HG03457 (cell line): ENCODE data around the gene HNRNPK.
A peak's percentile ranks its signal among the peaks of the same experiment; 100 is the strongest.
"Not testable (repeated sequence)": the region's sequence is repeated elsewhere in the genome, so short reads cannot be mapped to it uniquely, and the experiment has no call there.

ENCODE experiments used
- ATAC-seq: cut with Tn5 transposase; IDR thresholded peaks from one replicate; pipeline ENCODE4 v1.9.1; 2021; ENCODE audit warnings: moderate number of reproducible peaks; ENCODE audit not compliant: unreplicated experiment

Gene HNRNPK

GRCh38 chr9:83978992-83979811 is 813 bp downstream of the HNRNPK start:
- no peak for ATAC-seq

GRCh38 chr9:83977196-83977595 is 2.8 kb downstream of the HNRNPK start:
- ATAC-seq = no peak

DNA sequence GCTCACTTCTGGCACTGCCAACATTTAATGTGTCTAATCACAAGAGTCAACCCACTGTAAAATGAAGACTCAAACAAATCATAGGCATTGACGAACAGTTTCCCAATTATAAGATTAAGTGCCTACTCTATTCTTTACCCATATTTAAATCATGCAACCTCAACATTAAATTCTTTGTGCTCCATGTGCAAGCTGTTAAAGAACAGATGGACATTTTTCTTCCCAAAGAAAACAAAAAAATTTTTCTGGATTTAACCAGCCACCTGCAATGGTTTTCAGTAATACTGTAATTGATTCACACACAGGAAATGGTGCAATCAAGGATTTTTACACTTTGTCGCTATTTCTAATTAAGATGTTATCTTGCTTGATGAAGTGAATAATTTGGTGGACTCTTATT is 3.6 kb downstream of the HNRNPK start:
- no peak for ATAC-seq

DNA sequence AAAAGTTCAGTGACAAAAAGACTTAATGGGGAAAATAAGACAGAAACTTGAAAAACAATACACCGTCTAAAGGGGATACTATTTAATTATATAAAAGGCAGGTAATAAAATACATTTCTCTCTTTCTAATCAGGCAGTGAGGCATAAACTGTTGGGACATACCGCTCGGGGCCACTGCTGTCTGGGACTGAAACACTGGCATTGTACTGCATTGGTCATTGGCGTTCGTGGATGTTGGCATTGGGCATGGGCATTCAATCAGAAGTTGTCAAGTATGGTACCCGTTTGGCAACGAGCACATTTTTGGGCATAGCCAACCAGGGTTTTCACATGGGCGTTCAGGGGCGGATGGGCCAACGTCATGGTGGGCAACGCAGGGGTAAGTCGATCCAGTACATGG is 4.7 kb downstream of the HNRNPK start:
- no peak for ATAC-seq

GRCh38 chr9:83972286-83972685 is 7.7 kb downstream of the HNRNPK start:
- ATAC-seq = no peak

DNA sequence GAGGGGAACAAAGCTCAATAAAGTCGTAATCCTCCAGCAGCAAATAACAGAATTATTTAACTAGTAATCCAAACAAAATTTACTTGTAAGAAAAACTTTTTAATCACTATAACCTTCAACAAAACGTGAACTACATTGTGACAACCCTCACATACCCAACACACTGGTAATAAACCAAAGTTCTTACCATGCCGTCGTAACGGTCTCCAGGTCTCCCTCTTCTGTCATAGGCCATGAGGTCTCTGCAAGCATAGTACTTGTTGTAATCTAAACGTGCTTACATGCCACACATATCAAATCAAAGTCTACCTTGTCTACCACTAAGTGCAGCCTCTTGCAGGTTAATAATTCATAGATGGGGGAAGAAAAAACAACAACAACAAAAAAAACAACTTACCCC is 8.5 kb downstream of the HNRNPK start:
- no peak for ATAC-seq

DNA sequence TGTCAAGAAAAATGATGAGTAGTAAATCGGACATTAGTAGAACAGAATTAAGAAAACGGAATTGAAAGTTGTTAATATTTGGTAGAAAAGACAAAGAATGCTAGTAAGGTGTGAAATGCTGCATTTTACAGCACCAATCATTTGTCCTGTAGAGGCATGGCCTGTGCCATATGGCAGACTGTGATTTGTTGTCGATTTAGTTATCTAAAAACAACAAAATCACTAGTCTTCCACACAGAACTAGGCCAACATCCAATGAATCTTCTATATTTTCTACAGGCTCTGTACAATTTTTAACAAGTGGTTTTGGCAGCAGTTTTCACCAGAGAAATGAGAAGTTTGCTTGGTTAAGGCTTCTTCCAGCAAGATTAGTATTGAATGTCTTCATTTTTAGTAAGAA is 10.4 kb downstream of the HNRNPK start:
- ATAC-seq = no peak

- no peak for ATAC-seq
Measured at GRCh38 chr9:83967073-83967472, 12.9 kb downstream of the HNRNPK start.

DNA sequence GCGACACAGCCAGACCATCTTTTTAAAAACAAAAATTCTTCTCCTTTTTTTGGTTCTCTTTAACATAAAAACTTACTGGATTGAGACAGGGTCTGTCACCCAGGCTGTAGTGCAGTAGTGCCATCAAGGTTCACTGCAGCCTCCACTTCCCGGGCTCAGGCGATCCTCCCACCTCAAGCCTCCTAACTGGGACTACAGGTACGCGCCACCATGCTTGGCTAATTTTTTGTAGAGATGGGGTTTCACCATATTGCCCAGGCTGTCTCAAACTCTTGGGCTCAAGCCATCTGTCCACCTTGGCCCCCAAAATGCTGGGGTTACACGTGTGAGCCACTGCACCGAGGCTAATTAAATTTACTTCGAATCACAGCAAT is 13.8 kb downstream of the HNRNPK start:
- ATAC-seq = no peak

GRCh38 chr9:83965350-83966208 is 14.4 kb downstream of the HNRNPK start:
- no peak for ATAC-seq

DNA sequence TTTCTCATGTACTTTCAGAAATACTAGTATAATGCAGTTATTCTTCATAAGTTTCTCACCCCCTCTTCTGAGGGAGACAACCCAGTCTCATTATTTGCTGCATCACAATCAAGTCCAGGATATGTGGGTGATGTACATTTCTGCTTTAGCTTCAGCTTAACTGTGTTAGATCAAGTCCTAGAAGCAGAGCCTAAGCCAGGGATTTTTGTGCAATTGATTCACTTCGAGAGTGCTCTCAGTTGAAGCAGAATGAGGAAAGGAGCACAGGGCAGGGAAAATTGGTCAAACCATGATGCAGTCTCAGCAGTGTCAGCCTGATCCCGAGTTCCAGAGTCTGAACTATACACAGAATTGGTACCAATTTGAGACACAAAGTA is 15.1 kb downstream of the HNRNPK start:
- no peak for ATAC-seq

DNA sequence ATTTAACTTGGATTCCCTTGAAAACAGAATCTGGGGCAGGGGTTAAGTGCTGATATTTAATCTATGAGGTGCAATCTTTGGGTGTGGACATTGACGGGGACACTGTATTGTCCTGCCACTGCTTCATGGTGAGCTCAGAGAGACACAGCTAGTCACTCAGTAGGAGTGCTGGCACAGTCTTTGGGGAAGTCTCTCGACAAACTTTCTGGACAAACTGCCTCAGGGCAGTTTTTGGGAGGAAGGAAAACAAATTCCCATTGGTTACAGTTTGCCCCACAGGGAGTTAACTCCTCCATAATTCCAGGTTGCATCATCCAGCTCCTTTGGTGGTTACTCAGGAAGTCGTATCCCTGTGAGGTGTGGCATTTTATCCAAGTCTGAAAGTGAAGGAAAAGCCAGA is 17.9 kb downstream of the HNRNPK start:
- ATAC-seq = no peak

DNA sequence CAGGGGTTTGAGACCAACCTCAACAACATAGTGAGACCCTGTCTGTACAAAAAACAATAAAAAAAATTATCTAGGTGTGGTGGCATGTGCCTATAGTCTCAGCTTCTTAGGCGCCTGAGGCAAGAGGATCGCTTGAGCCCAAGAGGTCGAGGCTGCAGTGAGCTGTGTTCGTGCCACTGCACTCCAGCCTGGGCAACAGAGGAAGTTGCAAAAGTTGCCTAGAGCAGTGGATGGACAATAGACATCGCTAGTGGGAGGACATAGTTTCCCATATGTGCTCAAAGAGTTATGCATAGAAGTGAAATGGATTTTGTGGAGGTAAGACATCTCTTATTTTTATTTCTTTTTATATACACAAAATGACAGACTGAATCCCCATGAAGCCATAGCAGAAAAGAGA is 19.0 kb downstream of the HNRNPK start:
- no peak for ATAC-seq

DNA sequence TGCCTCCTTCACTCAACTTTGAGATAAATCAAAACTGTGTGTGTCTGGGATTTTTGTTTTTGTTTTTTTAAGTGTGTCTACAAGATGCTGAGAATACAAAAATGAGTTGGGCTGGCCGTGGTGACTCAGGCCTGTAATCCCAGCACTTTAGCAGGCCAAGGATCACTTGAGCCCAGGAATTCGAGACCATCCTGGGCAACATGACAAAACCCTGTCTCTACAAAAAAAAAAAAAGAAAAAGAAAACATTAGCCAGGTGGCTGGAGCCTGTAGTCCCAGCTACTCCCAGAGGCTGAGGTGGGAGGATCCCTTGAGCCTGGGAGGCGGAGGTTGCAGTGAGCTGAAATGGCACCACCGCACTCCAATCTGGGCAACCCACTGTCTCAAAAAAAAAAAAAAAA is 21.0 kb downstream of the HNRNPK start:
- no peak for ATAC-seq

GRCh38 chr9:83957248-83957513 is 22.8 kb downstream of the HNRNPK start:
- ATAC-seq = no peak

GRCh38 chr9:83956436-83957247 is 23.4 kb downstream of the HNRNPK start:
- ATAC-seq = peak; percentile 88

DNA sequence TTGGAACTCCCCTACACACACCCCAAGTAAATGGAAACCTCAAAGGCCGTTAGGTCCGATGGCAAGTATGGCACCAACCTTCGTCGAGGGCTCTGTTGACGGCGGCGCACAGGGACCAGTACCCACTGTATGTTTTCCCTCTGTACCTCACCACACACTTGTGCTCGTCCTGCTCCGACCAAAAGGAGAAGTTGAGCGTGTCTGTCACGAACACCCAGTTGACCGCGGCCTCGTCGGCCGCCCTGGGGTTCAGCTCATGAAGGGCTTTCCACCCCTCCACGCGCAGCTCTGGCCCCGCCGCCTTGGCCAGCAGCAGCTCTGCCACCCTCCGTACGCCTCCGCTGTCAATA is 24.0 kb downstream of the HNRNPK start:
- ATAC-seq = peak; percentile 37

DNA sequence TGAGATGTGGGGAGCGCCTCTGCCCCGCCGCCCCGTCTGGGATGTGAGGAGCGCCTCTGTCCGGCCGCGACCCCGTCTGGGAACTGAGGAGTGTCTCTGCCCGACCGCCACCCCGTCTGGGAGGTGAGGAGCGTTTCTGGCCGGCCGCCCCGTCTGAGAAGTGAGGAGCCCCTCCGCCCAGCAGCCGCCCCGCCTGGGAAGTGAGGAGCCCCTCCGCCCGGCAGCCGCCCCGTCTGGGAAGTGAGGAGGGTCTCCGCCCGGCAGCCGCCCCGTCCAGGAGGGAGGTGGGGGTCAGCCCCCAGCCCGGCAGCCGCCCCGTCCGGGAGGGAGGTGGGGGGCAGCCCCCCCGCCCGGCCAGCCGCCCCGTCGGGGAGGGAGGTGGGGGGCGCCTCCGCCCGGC is 31.9 kb downstream of the HNRNPK start:
- not testable (repeated sequence) for ATAC-seq

- ATAC-seq = no peak
Measured at GRCh38 chr9:83940590-83941303, 39.3 kb downstream of the HNRNPK start.

- ATAC-seq = no peak
Measured at GRCh38 chr9:83937861-83938455, 42.1 kb downstream of the HNRNPK start.

DNA sequence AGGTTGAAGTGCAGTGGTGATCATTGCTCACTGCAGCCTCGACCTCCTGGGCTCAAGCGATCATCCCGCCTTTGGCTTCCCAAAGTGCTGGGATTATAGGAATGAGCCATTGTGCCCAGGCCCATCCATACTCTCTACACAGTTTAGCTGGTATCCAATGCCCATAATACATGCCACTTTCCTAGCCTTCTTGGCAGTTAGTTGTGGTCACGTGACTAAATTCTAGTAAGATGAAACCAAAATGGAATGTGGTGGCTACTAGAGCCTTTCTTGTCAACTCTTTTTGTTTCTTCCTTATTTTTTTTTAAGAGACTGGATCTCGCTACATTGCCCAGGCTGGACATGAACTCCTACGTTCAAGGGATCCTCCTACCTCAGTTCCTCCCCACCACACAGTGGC is 43.5 kb downstream of the HNRNPK start:
- no peak for ATAC-seq
